ENCODE results near the gene DAND5. TPM values are rescaled to one million over a fixed set of nuclear protein-coding genes. Genes with fewer than 3 reads are reported as not detected.

The DAND5 gene, protein sequence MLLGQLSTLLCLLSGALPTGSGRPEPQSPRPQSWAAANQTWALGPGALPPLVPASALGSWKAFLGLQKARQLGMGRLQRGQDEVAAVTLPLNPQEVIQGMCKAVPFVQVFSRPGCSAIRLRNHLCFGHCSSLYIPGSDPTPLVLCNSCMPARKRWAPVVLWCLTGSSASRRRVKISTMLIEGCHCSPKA
- 0.13 TPM for polyA plus RNA-seq (2013)

DNA sequence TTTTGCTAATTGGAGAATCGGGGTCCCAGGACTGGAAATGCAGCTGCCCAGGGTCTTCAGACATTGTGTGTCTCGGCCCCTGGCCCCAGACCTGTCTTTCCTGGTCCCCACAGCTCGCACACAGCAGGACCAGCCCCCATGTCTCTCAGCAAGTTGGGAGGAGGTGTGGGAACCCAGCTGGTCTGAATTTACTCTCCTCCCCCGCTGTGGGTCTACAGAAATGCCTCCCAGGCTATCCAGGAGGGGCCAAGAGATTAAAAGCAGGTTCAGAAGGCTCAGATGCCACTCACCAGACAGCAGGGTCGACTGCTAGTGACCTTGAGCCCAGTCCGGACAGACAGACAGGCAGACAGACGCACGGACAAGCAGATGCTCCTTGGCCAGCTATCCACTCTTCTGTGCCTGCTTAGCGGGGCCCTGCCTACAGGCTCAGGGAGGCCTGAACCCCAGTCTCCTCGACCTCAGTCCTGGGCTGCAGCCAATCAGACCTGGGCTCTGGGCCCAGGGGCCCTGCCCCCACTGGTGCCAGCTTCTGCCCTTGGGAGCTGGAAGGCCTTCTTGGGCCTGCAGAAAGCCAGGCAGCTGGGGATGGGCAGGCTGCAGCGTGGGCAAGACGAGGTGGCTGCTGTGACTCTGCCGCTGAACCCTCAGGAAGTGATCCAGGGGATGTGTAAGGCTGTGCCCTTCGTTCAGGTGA, at the start of gene DAND5:
Gene DAND5, plus strand, starts transcription at position 285 of the 697 bp plus-strand sequence. Its CDS starts 85 bp downstream, at position 370.
- Histone ChIP-seq H3K9me3 (ENCODE audit: control extremely low read depth in 1 of 5, control insufficient read depth in 4 of 5, insufficient read depth in 2 of 5, low read depth in 1 of 5, low read length in 4 of 5) (no peaks in the 10 kb centered on the region), H3K27ac (ENCODE audit: insufficient read depth in 1 of 2, low read depth in 1 of 2, low read length in 2 of 2, poor library complexity in 1 of 2, severe bottlenecking in 2 of 2) (no peak within 1 kb of the TSS), H3K4me3 (ENCODE audit: control insufficient read depth in 1 of 7, extremely low read depth in 1 of 7, insufficient read depth in 4 of 7, low read depth in 2 of 7, low read length in 6 of 7) (no peak within 1 kb of the TSS), H3K4me1 (ENCODE audit: control extremely low read depth in 1 of 4, control insufficient read depth in 4 of 4, insufficient read depth in 4 of 4, low read length in 3 of 4) (peaks cover 0 to 18% (median 7%) of the 10 kb centered on the region in 4 experiments), H3K36me3 (ENCODE audit: control insufficient read depth in 4 of 4, insufficient read depth in 4 of 4, low read length in 3 of 4) (no peaks in the 10 kb centered on the region), H3K27me3 (replicated peaks in 2 of 5; ENCODE audit: control insufficient read depth in 4 of 5, insufficient read depth in 5 of 5, low read length in 4 of 5) (no peaks in the 10 kb centered on the region)
- CTCF ChIA-PET: interaction anchor here (0.7 to 0.8 kb wide), 2 partner anchors 61 to 125 kb away, joined by 3 read pairs; no protein-coding TSS in a partner anchor
- DNase-seq: no peak
- WGBS (ENCODE audit: insufficient coverage): 72% methylated on average over 14 of the region's 14 CpGs
- POLR2A ChIA-PET: interaction anchor here (0.7 kb wide), 1 partner anchor 114 kb away, joined by 3 read pairs; no protein-coding TSS in a partner anchor

DNA sequence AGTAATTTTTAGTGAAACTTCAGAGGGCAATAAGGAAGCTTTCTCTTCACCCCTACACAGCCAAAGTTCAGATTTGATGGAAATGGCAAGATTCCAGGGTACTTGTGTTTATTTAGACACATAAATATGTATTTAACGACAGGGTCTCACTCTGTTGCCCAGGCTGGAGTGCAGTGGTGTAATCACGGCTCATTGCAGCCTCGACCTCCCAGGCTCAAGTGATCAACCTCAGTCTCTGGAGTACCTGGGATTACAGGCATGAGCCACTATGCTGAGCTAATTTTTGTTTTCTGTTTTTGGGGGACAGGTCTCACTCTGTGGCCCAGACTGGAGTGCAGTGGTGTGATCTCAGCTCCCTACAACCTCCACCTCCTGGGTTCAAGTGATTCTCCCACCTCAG, 48.3 kb upstream of the DAND5 start:
- no peaks in the 10 kb centered on the region for H3K9me3 ChIP-seq (ENCODE audit: control extremely low read depth in 1 of 5, control insufficient read depth in 4 of 5, insufficient read depth in 2 of 5, low read depth in 1 of 5, low read length in 4 of 5)
- CTCF ChIA-PET: interaction anchor here (0.8 to 1.4 kb wide), 4 partner anchors 9 to 36 kb away, joined by 3 to 5 read pairs (median 4); no protein-coding TSS in a partner anchor
- H3K4me1 ChIP-seq (ENCODE audit: control extremely low read depth in 1 of 4, control insufficient read depth in 4 of 4, insufficient read depth in 4 of 4, low read length in 3 of 4): peaks cover 0 to 11% (median 7%) of the 10 kb centered on the region in 4 experiments
- H3K27ac ChIP-seq (ENCODE audit: insufficient read depth in 1 of 2, low read depth in 1 of 2, low read length in 2 of 2, poor library complexity in 1 of 2, severe bottlenecking in 2 of 2): no peak overlapping the region
- H3K27me3 ChIP-seq (replicated peaks in 2 of 5; ENCODE audit: control insufficient read depth in 4 of 5, insufficient read depth in 5 of 5, low read length in 4 of 5): no peaks in the 10 kb centered on the region
- DNase-seq: no peak
- H3K36me3 ChIP-seq (ENCODE audit: control insufficient read depth in 4 of 4, insufficient read depth in 4 of 4, low read length in 3 of 4): peaks cover 13 to 36% (median 30%) of the 10 kb centered on the region in 4 experiments
- H3K4me3 ChIP-seq (ENCODE audit: control insufficient read depth in 1 of 7, extremely low read depth in 1 of 7, insufficient read depth in 4 of 7, low read depth in 2 of 7, low read length in 6 of 7): no peak overlapping the region
- POLR2A ChIA-PET: interaction anchor here (0.8 kb wide), 1 partner anchor 17 kb away, joined by 3 read pairs; the partner anchor contains the start of gene CALR
- WGBS (ENCODE audit: insufficient coverage): 100% methylated on average over 3 of the region's 3 CpGs

DNA sequence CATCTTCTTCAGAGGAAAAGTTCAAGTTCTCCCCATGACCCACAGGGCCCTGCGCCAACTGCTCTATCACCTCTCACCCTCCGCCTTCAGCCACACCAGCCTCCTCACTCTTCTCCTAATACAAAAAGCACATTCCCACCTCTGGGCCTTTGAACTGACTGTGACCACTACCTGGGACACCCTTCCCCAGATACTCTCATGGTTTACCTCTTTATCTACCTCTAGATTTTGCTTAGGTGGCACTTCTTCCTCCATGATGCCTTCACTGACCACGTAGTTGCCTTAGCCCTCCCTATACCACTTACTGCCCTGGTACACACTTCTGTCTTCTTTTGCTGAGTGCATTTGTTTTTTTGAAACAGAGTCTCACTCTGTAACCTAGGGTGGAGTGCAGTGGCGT, 46.4 kb upstream of the DAND5 start:
- ChIA-PET CTCF (no interaction called here), POLR2A (no interaction called here)
- Histone ChIP-seq H3K4me3 (ENCODE audit: control insufficient read depth in 1 of 7, extremely low read depth in 1 of 7, insufficient read depth in 4 of 7, low read depth in 2 of 7, low read length in 6 of 7) (no peak overlapping the region), H3K27me3 (replicated peaks in 2 of 5; ENCODE audit: control insufficient read depth in 4 of 5, insufficient read depth in 5 of 5, low read length in 4 of 5) (no peaks in the 10 kb centered on the region), H3K36me3 (ENCODE audit: control insufficient read depth in 4 of 4, insufficient read depth in 4 of 4, low read length in 3 of 4) (peaks cover 15 to 49% (median 40%) of the 10 kb centered on the region in 4 experiments), H3K4me1 (ENCODE audit: control extremely low read depth in 1 of 4, control insufficient read depth in 4 of 4, insufficient read depth in 4 of 4, low read length in 3 of 4) (peaks cover 0 to 11% (median 6%) of the 10 kb centered on the region in 4 experiments), H3K27ac (ENCODE audit: insufficient read depth in 1 of 2, low read depth in 1 of 2, low read length in 2 of 2, poor library complexity in 1 of 2, severe bottlenecking in 2 of 2) (no peak overlapping the region), H3K9me3 (ENCODE audit: control extremely low read depth in 1 of 5, control insufficient read depth in 4 of 5, insufficient read depth in 2 of 5, low read depth in 1 of 5, low read length in 4 of 5) (no peaks in the 10 kb centered on the region)
- 89% methylated on average over 4 of the region's 4 CpGs for WGBS (ENCODE audit: insufficient coverage)
- no peak for DNase-seq

DNA sequence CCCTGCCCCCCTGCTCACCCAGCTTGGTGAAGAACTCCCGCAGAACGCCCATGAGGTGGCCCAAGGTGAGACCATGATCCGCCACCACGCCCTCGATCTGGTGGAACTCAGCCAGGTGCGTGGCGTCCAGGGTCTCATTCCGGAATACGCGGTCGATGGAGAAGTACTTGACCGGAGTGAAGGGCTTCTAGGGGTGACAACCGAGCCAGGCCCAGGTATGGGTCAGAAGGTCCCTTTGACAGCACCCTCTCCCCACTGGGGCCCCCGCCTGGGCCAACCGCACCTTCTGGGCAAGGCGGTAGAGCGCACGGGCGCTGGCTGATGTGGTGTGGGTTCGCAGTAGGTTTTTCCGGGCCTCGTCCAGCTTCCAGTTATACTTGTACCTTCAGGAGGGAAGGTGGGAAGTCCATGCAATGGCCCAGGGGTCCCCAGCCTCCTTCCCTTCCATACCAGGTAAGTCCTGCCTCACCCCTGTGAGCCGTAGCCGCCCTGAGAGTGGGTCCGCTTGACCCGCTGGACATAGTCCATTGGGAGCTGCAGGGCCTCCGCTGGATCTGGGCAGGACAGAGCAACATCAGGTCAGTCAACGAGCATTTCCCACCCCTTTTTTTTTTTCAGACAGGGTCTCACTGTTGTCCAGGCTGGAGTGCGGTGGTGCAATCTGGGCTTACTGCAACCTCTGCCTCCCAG, 44.6 kb upstream of the DAND5 start:
- Histone ChIP-seq H3K4me1 (ENCODE audit: control extremely low read depth in 1 of 4, control insufficient read depth in 4 of 4, insufficient read depth in 4 of 4, low read length in 3 of 4) (no peaks in the 10 kb centered on the region), H3K9me3 (ENCODE audit: control extremely low read depth in 1 of 5, control insufficient read depth in 4 of 5, insufficient read depth in 2 of 5, low read depth in 1 of 5, low read length in 4 of 5) (no peaks in the 10 kb centered on the region), H3K27me3 (replicated peaks in 2 of 5; ENCODE audit: control insufficient read depth in 4 of 5, insufficient read depth in 5 of 5, low read length in 4 of 5) (no peaks in the 10 kb centered on the region), H3K4me3 (ENCODE audit: control insufficient read depth in 1 of 7, extremely low read depth in 1 of 7, insufficient read depth in 4 of 7, low read depth in 2 of 7, low read length in 6 of 7) (no peak overlapping the region), H3K36me3 (ENCODE audit: control insufficient read depth in 4 of 4, insufficient read depth in 4 of 4, low read length in 3 of 4) (peaks cover 21 to 67% (median 53%) of the 10 kb centered on the region in 4 experiments), H3K27ac (ENCODE audit: insufficient read depth in 1 of 2, low read depth in 1 of 2, low read length in 2 of 2, poor library complexity in 1 of 2, severe bottlenecking in 2 of 2) (no peak overlapping the region)
- no peak for DNase-seq
- WGBS (ENCODE audit: insufficient coverage): 97% methylated on average over 27 of the region's 29 CpGs
- ChIA-PET POLR2A (no interaction called here), CTCF (interaction anchor here (1.6 kb wide), 1 partner anchor 9 kb away, joined by 5 read pairs; the partner anchor contains the start of gene FARSA)

DNA sequence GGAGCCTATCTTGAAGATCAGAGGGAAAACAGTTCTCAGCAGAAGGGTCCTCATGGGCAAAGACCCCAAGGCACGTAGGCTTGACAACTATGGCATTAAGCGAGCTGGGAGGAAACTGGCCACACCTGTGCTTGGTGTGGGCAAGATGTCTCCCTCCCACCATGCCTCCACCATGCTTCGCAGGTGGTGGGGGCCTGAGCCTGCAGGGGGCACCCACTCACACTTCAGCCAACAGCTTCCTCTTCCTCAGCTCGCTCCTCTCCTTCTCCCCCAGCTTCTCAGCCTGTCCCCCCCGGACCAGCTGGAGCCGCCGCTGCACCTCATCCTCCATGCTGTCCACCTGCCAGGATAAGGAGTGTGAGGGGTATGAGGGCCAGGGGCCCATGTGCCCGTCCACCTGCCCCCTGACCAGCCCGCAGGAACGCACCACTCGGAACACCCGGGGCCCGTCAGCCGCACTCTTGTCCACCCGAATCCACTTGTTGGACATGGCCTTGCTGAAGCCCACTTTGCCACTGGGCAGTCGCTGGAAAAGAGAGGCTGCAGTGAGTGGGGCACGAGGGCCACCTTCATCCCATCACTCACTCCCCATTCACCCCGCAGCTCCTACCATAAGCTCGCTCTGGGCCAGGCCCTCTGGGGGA, 39.3 kb upstream of the DAND5 start:
- Histone ChIP-seq H3K27me3 (replicated peaks in 2 of 5; ENCODE audit: control insufficient read depth in 4 of 5, insufficient read depth in 5 of 5, low read length in 4 of 5) (no peaks in the 10 kb centered on the region), H3K4me1 (ENCODE audit: control extremely low read depth in 1 of 4, control insufficient read depth in 4 of 4, insufficient read depth in 4 of 4, low read length in 3 of 4) (peaks cover 5 to 35% (median 32%) of the 10 kb centered on the region in 4 experiments), H3K36me3 (ENCODE audit: control insufficient read depth in 4 of 4, insufficient read depth in 4 of 4, low read length in 3 of 4) (peaks cover 11 to 50% (median 40%) of the 10 kb centered on the region in 4 experiments), H3K27ac (ENCODE audit: insufficient read depth in 1 of 2, low read depth in 1 of 2, low read length in 2 of 2, poor library complexity in 1 of 2, severe bottlenecking in 2 of 2) (peak overlapping the region in 1 of 2 experiments; percentile 12), H3K4me3 (ENCODE audit: control insufficient read depth in 1 of 7, extremely low read depth in 1 of 7, insufficient read depth in 4 of 7, low read depth in 2 of 7, low read length in 6 of 7) (no peak overlapping the region), H3K9me3 (ENCODE audit: control extremely low read depth in 1 of 5, control insufficient read depth in 4 of 5, insufficient read depth in 2 of 5, low read depth in 1 of 5, low read length in 4 of 5) (no peaks in the 10 kb centered on the region)
- WGBS (ENCODE audit: insufficient coverage): 89% methylated on average over 10 of the region's 19 CpGs
- peak in 2 of 3 donors; percentile 25 for DNase-seq
- POLR2A ChIA-PET: interaction anchor here (0.7 kb wide), 1 partner anchor 9 kb away, joined by 3 read pairs; the partner anchor contains the start of gene CALR
- CTCF ChIA-PET: interaction anchor here (0.7 to 1.2 kb wide), 3 partner anchors 9 to 19 kb away, joined by 3 to 5 read pairs (median 3); no protein-coding TSS in a partner anchor

DNA sequence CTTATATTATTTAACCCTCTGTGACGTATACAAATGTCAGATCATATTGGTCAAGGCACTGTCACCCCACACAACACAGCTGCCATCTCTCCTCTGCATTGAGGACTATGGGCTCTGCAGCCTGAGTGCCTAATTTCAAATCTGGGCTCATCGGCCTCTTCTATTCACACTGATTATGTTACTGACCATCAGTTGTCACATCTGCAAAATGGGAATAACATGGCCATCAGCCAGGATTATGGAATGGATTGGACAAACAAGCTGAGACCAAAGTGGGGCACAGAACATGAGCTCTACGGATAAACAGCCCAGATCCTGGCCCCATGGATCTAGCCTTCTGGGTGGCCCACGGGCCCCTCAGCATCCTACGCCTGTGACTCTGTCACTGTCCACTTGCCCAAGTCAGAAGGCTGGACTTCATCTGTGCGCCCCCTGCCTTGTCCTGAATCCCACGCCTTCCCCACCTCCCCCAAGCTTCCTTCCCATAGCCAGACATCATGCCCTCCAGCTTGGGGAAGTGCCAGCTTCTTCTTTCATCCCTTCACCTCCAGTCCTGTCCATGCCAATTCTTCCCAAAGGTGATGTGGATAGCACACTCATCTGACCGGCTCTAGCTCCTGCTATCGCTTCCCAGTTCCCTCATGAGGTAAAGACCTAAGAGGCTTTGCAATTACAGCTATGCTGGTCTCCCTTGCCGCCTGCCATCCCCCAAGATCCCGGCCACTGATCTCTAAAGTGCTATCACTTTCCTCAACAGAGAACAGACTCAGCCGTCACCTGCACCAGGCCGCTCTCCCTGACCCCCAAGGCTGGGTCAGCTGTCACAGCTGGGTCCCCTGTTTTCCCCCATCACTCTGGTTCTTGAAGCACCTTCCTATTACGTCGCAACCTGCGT, 36.7 kb upstream of the DAND5 start:
- CTCF ChIA-PET: interaction anchor here (0.8 to 2.3 kb wide), 11 partner anchors 9 to 141 kb away, joined by 3 to 12 read pairs (median 5); partner anchors contain the start of genes JUNB, KLF1, RNASEH2A and SYCE2
- POLR2A ChIA-PET: interaction anchor here (1.0 to 1.5 kb wide), 3 partner anchors 14 to 42 kb away, joined by 3 to 9 read pairs (median 7); partner anchors contain the start of genes GCDH and SYCE2
- Histone ChIP-seq H3K36me3 (ENCODE audit: control insufficient read depth in 4 of 4, insufficient read depth in 4 of 4, low read length in 3 of 4) (peaks cover 8 to 35% (median 27%) of the 10 kb centered on the region in 4 experiments), H3K4me3 (ENCODE audit: control insufficient read depth in 1 of 7, extremely low read depth in 1 of 7, insufficient read depth in 4 of 7, low read depth in 2 of 7, low read length in 6 of 7) (peak overlapping the region; percentile 75 to 100 (median 95)), H3K27ac (ENCODE audit: insufficient read depth in 1 of 2, low read depth in 1 of 2, low read length in 2 of 2, poor library complexity in 1 of 2, severe bottlenecking in 2 of 2) (peak overlapping the region; percentile 64 to 90), H3K27me3 (replicated peaks in 2 of 5; ENCODE audit: control insufficient read depth in 4 of 5, insufficient read depth in 5 of 5, low read length in 4 of 5) (no peaks in the 10 kb centered on the region), H3K4me1 (ENCODE audit: control extremely low read depth in 1 of 4, control insufficient read depth in 4 of 4, insufficient read depth in 4 of 4, low read length in 3 of 4) (peaks cover 16 to 60% (median 51%) of the 10 kb centered on the region in 4 experiments), H3K9me3 (ENCODE audit: control extremely low read depth in 1 of 5, control insufficient read depth in 4 of 5, insufficient read depth in 2 of 5, low read depth in 1 of 5, low read length in 4 of 5) (no peaks in the 10 kb centered on the region)
- DNase-seq: no peak
- WGBS (ENCODE audit: insufficient coverage): 31% methylated on average over 13 of the region's 16 CpGs
